WTC11 (cell line): Measurements from ENCODE around the gene LRRC58. TPM values are rescaled to one million over a fixed set of nuclear protein-coding genes. Genes with fewer than 3 reads are reported as not detected.

Source experiments
- ATAC-seq: fragments of 200-7000 bp; cut with Tn5 transposase; 2 replicates; pipeline ENCODE4 v1.10.0; 2021; ENCODE audit warnings: mild to moderate bottlenecking, moderate library complexity
- CTCF ChIA-PET: fragments of 300-600 bp; sonication (Branson Sonifier 250); formaldehyde crosslinking; loops from one replicate; lab custom pipeline; 2021; ENCODE audit warnings: antibody characterized with exemption; lab: Charles Lee
- POLR2A ChIA-PET: fragments of 350-600 bp; sonication (Branson Sonifier 250); formaldehyde crosslinking; loops from one replicate; lab custom pipeline; 2021; ENCODE audit warnings: antibody characterized with exemption; lab: Charles Lee
- DNase-seq: peaks from one replicate; pipeline ENCODE4 v3.0.0; 2021; ENCODE audit warnings: low spot score
- H3K27ac Mint-ChIP-seq: 2 replicates; pipeline ENCODE4 v1.8.0; 2021; ENCODE audit warnings: mixed read lengths
- H3K27me3 Mint-ChIP-seq: 2 replicates; pipeline ENCODE4 v1.8.0; 2021; ENCODE audit warnings: low read depth, mild to moderate bottlenecking, moderate library complexity, mixed read lengths
- H3K36me3 Mint-ChIP-seq: 2 replicates; pipeline ENCODE4 v1.8.0; 2021; ENCODE audit warnings: mixed read lengths
- H3K4me1 Mint-ChIP-seq: 2 replicates; pipeline ENCODE4 v1.8.0; 2022; ENCODE audit warnings: mixed read lengths
- H3K4me3 Mint-ChIP-seq: 2 replicates; pipeline ENCODE4 v1.8.0; 2021; ENCODE audit warnings: mild to moderate bottlenecking, moderate library complexity, mixed read lengths
- H3K9me3 Mint-ChIP-seq: 2 replicates; pipeline ENCODE4 v1.8.0; 2021; ENCODE audit warnings: mixed read lengths
- ERG ChIP-seq: fragments of 250-450 bp; sonication (Bioruptor Pico); IDR thresholded peaks from 2 replicates; pipeline ENCODE4 v1.8.0; 2021; ENCODE audit warnings: mild to moderate bottlenecking
- FOXK1 ChIP-seq: sonication (generic); formaldehyde crosslinking; IDR thresholded peaks from 2 replicates; pipeline ENCODE4 v1.8.0; 2022; ENCODE audit warnings: mild to moderate bottlenecking, moderate library complexity, missing genetic modification reagents
- GABPB1 ChIP-seq: sonication (generic); formaldehyde crosslinking; IDR thresholded peaks from 2 replicates; pipeline ENCODE4 v1.8.1; 2023; ENCODE audit warnings: mild to moderate bottlenecking, missing genetic modification reagents
- GRHL2 ChIP-seq: fragments of 250-450 bp; sonication (Bioruptor Pico); IDR thresholded peaks from 2 replicates; pipeline ENCODE4 v1.8.0; 2022; ENCODE audit warnings: mild to moderate bottlenecking, moderate library complexity; ENCODE audit not compliant: insufficient replicate concordance, severe bottlenecking
- KAT7 ChIP-seq: sonication (generic); formaldehyde crosslinking; IDR thresholded peaks from 2 replicates; pipeline ENCODE4 v1.8.1; 2023; ENCODE audit warnings: missing genetic modification reagents, mild to moderate bottlenecking, borderline replicate concordance
- NFE2L1 ChIP-seq: sonication (generic); formaldehyde crosslinking; IDR thresholded peaks from 2 replicates; pipeline ENCODE4 v1.8.1; 2023; ENCODE audit warnings: missing genetic modification reagents
- NFYB ChIP-seq: sonication (generic); formaldehyde crosslinking; conservative IDR thresholded peaks from 2 replicates; pipeline ENCODE4 v1.8.0; 2022; ENCODE audit warnings: low read depth, missing genetic modification reagents
- TEAD1 ChIP-seq: sonication (generic); formaldehyde crosslinking; IDR thresholded peaks from 2 replicates; pipeline ENCODE4 v1.8.0; 2022; ENCODE audit warnings: mild to moderate bottlenecking, missing genetic modification reagents
- USF1 ChIP-seq: sonication (generic); formaldehyde crosslinking; IDR thresholded peaks from 2 replicates; pipeline ENCODE4 v1.8.0; 2022; ENCODE audit warnings: mild to moderate bottlenecking, missing genetic modification reagents
- ZNF138 ChIP-seq: sonication (generic); formaldehyde crosslinking; conservative IDR thresholded peaks from 2 replicates; pipeline ENCODE4 v1.8.1; 2022; ENCODE audit warnings: mild to moderate bottlenecking, moderate library complexity, missing genetic modification reagents
- total RNA-seq: library from RNA; stranded (reverse); gene quantifications from 3 replicates; pipeline ENCODE4 v1.2.3, GENCODE V29; 2021
- TF ChIP-seq, protein P1 (sequence below): sonication (generic); formaldehyde crosslinking; IDR thresholded peaks from 2 replicates; pipeline ENCODE4 v1.8.1; 2022; ENCODE audit warnings: low read depth, missing genetic modification reagents, borderline replicate concordance
- TF ChIP-seq, protein P2 (sequence below): sonication (generic); formaldehyde crosslinking; IDR thresholded peaks from 2 replicates; pipeline ENCODE4 v1.8.0; 2022; ENCODE audit warnings: mild to moderate bottlenecking, missing genetic modification reagents
- TF ChIP-seq, protein P3 (sequence below): fragments of 200-600 bp; IDR thresholded peaks from 2 replicates; pipeline ENCODE4 v1.8.0; 2022; ENCODE audit warnings: antibody characterized with exemption
- TF ChIP-seq, protein P4 (sequence below): sonication (generic); formaldehyde crosslinking; IDR thresholded peaks from 2 replicates; pipeline ENCODE4 v1.8.0; 2022; ENCODE audit warnings: mild to moderate bottlenecking, missing genetic modification reagents
- TF ChIP-seq, protein P5 (sequence below): sonication (generic); formaldehyde crosslinking; conservative IDR thresholded peaks from 2 replicates; pipeline ENCODE4 v1.8.1; 2022; ENCODE audit warnings: mild to moderate bottlenecking, missing genetic modification reagents

Gene LRRC58
- total RNA-seq, 1 experiment from 2014 or later: 15.1 TPM

DNA sequence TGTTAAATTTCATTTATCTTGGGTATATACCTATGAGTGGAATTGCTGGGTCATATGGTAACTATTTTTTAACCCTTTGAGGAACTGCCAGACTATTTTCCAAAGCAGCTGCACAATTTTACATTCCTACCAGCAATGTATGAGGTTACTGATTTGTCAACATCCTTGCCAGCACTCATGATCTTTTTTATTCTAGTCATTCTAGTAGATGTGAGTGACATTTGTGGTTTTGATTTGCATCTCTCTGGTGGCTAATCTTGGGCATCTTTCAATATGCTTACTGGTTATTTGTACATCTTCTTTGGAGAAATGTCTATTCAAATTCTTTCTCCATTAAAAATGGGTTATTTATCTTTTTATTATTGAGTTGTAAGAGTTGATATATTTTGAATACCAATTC is 21.3 kb upstream of the LRRC58 start:
- ATAC-seq (no peak), DNase-seq (no peak)
- Mint-ChIP-seq H3K27ac (no peak overlapping the region), H3K4me3 (no peak overlapping the region), H3K9me3 (peaks cover 10% of the 10 kb centered on the region; the same call in 1 of the 2 replicates), H3K4me1 (no peaks in the 10 kb centered on the region), H3K36me3 (no peaks in the 10 kb centered on the region; the same call in 1 of the 2 replicates), H3K27me3 (no peaks in the 10 kb centered on the region)
- ChIA-PET CTCF (no interaction called here), POLR2A (no interaction called here)
- TF ChIP-seq, protein P1, sequence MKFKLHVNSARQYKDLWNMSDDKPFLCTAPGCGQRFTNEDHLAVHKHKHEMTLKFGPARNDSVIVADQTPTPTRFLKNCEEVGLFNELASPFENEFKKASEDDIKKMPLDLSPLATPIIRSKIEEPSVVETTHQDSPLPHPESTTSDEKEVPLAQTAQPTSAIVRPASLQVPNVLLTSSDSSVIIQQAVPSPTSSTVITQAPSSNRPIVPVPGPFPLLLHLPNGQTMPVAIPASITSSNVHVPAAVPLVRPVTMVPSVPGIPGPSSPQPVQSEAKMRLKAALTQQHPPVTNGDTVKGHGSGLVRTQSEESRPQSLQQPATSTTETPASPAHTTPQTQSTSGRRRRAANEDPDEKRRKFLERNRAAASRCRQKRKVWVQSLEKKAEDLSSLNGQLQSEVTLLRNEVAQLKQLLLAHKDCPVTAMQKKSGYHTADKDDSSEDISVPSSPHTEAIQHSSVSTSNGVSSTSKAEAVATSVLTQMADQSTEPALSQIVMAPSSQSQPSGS (CRISPR knock-in tag): no peak
- TF ChIP-seq ZNF138 (CRISPR knock-in tag) (no peak), NFYB (CRISPR knock-in tag) (no peak), KAT7 (no peak), TEAD1 (CRISPR knock-in tag) (no peak), GRHL2 (no peak), ERG (CRISPR knock-in tag) (no peak), GABPB1 (no peak), USF1 (CRISPR knock-in tag) (no peak), FOXK1 (CRISPR knock-in tag) (no peak)
- TF ChIP-seq, protein P2, sequence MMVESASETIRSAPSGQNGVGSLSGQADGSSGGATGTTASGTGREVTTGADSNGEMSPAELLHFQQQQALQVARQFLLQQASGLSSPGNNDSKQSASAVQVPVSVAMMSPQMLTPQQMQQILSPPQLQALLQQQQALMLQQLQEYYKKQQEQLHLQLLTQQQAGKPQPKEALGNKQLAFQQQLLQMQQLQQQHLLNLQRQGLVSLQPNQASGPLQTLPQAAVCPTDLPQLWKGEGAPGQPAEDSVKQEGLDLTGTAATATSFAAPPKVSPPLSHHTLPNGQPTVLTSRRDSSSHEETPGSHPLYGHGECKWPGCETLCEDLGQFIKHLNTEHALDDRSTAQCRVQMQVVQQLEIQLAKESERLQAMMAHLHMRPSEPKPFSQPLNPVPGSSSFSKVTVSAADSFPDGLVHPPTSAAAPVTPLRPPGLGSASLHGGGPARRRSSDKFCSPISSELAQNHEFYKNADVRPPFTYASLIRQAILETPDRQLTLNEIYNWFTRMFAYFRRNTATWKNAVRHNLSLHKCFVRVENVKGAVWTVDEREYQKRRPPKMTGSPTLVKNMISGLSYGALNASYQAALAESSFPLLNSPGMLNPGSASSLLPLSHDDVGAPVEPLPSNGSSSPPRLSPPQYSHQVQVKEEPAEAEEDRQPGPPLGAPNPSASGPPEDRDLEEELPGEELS (CRISPR knock-in tag): no peak
- TF ChIP-seq, protein P3, sequence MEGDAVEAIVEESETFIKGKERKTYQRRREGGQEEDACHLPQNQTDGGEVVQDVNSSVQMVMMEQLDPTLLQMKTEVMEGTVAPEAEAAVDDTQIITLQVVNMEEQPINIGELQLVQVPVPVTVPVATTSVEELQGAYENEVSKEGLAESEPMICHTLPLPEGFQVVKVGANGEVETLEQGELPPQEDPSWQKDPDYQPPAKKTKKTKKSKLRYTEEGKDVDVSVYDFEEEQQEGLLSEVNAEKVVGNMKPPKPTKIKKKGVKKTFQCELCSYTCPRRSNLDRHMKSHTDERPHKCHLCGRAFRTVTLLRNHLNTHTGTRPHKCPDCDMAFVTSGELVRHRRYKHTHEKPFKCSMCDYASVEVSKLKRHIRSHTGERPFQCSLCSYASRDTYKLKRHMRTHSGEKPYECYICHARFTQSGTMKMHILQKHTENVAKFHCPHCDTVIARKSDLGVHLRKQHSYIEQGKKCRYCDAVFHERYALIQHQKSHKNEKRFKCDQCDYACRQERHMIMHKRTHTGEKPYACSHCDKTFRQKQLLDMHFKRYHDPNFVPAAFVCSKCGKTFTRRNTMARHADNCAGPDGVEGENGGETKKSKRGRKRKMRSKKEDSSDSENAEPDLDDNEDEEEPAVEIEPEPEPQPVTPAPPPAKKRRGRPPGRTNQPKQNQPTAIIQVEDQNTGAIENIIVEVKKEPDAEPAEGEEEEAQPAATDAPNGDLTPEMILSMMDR: no peak
- TF ChIP-seq, protein P4, sequence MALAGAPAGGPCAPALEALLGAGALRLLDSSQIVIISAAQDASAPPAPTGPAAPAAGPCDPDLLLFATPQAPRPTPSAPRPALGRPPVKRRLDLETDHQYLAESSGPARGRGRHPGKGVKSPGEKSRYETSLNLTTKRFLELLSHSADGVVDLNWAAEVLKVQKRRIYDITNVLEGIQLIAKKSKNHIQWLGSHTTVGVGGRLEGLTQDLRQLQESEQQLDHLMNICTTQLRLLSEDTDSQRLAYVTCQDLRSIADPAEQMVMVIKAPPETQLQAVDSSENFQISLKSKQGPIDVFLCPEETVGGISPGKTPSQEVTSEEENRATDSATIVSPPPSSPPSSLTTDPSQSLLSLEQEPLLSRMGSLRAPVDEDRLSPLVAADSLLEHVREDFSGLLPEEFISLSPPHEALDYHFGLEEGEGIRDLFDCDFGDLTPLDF (CRISPR knock-in tag): no peak
- TF ChIP-seq, protein P5, sequence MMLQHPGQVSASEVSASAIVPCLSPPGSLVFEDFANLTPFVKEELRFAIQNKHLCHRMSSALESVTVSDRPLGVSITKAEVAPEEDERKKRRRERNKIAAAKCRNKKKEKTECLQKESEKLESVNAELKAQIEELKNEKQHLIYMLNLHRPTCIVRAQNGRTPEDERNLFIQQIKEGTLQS: no peak

DNA sequence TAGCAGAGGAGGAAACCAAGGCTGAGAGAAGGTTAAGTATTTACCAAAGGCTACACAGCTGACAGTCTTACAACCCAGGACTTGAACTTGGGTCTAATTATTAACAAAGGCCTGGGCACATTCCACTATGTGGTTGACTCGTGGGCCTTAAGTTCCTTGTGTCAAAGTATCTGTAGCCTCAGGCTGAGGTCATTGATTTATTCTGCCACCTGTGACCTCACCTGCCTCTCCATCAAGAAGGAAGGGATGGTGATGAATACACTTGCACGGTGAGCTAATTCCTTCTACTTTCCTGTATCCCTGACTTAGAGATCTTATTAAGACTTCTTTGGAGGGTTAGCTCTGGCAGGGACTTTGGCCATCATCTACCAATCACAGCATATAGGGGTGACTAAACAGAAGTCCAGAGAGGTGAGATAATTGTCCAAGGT is 19.9 kb upstream of the LRRC58 start:
- POLR2A ChIA-PET: interaction anchor here (0.5 kb wide), 1 partner anchor 82 kb away, joined by 4 read pairs; the partner anchor contains the start of gene FSTL1
- Mint-ChIP-seq H3K27ac (no peak overlapping the region), H3K4me3 (no peak overlapping the region), H3K9me3 (peaks cover 10% of the 10 kb centered on the region; the same call in 1 of the 2 replicates), H3K4me1 (no peaks in the 10 kb centered on the region), H3K36me3 (no peaks in the 10 kb centered on the region; the same call in 1 of the 2 replicates)
- no peak for ATAC-seq
- DNase-seq: no peak
- TF ChIP-seq, protein P3: no peak
- TF ChIP-seq NFE2L1 (CRISPR knock-in tag): no peak
- TF ChIP-seq, all 79 proteins: peak for 0
- H3K27me3 Mint-ChIP-seq: no peaks in the 10 kb centered on the region; the same call in 1 of the 2 replicates
- CTCF ChIA-PET: no interaction called here
